Globus pallidus (tissue), 1 donor: Measurements from ENCODE around the gene SPOP.
"Not testable (repeated sequence)": the region's sequence is repeated elsewhere in the genome, so short reads cannot be mapped to it uniquely, and the experiment has no call there.

Source experiments
- DNase-seq: peaks from one replicate; pipeline ENCODE4 v3.0.0-alpha.2; 2015; ENCODE audit warnings: low spot score

The SPOP gene

DNA sequence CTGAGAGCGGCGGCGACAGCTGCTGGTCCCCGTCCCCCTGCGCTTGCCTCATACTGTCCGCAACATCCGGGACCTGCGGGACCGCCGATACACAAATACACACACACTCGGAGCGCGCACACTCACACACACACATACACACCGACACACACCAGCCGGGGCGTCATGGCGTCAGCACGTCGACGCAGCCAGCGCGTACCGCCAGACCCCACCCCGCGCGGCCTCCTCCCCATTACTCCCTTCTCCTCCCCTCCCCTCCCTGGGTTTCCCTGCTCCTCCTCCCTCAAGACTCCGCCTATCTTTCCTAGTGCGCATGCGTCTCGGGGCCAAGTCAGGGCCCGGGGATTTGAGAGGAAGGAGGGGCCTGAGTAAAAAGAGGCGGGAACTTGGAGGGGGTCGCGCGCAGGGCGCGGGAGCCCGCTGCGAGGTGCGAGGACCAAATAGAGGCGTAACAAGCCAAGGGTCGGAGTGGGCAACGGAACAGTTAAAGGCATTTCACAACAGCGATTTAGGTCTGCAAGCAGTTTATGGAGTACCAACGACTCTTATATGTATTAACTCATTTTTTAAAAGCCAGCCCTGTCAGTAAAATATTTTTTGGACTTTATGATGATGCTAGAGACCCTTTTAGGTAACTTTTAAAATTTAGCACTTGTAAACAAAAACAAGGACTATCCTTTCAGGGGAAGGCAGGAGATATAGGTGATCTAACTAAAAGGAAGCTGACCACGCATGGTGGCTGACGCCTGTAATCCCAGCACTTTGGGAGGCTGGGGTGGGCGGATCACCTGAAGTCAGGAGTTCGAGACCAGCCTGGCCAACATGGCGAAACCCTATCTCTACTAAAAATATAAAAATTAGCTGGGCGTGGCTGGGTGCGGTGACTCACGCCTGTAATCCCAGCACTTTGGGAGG lies at the start of gene SPOP:
SPOP (minus strand) TSS at position 165 of the 915 bp plus-strand sequence. CDS start 55,287 bp downstream, outside the sequence.
- peak; percentile 99 for DNase-seq

DNA sequence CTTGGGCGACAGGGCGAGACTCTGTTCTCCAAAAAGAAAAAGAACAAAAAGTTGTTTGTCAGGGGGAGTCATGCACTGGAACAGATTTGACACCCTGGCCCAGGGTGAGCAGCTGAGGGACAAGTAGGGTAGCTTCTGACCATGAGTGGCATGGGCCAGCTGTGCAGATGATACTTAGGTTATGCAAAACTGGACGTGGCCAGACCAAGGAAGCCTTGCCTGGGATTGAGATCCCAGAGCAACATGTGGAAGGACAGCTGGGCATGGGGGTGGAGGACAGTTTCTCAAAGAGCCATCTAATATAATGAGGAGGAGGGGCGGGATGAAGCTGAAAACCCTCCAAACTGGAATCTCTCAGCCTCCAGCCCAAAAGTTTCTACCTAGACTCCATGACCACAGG lies 49.5 kb upstream of the SPOP start:
- DNase-seq: no peak

DNA sequence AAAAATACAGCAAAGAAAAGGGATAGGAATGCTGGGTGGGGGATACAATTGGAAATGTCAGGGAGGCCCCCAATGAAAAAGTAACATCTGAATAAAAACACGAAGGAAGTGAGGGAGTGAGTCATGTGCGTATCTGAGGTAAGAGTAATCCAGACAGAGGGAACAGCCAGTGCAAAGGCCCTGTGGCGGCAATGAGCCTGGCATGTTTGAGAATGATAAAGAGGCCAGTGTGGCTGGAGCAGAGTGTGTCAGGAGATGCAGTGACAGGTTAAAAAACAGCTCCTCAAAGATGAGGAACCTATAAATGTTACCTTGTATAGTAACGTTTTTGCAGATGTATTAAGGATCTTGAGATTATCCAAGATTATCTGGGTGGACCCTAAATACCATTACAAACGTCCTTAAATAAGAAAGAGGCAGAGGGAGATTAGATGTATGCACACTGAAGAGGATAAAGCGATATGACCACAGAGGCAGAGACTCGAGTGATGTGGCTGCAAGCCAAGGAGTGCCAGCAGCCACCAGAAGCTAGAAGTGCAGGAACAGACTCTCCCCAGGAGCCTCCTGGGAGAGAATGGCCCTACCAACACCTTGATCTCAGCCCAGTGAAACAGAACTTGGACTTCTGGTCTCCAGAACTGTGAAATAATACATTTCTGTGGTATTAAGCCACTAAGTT lies 47.7 kb upstream of the SPOP start:
- DNase-seq: no peak

DNA sequence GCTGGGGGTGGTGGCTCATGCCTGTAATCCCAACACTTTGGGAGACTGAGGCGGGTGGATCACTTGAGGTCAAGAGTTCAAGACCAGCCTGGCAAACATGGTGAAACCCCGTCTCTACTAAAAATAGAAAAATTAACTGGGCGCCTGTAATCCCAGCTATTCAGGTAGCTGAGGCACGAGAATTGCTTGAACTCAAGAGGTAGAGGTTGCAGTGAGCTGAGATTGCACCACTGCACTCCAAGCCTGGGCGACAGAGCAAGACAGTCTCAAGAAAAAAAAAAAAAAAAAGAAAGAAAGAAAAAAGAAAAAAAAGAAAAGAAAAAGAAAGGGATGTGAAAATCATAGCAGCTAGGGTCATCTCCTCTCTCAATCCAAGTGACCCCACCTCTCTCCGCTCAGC lies 46.7 kb upstream of the SPOP start:
- not testable (repeated sequence) for DNase-seq

DNA sequence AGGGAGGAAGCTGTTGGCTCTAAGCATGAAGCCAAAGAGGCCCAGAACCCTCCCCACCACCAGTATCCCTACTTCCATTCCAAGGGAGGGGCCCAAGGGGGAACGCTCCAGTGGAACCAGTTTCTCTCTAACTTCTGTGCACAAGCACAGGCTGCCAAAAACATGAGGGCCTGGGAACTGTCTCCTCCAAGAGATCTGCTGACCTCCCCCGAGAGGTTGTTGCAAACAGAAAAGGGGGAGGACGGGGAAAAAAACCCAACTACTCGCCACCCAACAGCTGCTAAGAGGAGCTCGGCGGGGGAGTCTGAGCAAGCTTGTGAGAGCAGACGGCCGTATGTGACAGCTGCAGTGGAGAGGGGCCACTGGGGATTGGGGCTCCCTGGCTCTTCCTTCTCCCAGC lies 45.5 kb upstream of the SPOP start:
- DNase-seq: no peak

DNA sequence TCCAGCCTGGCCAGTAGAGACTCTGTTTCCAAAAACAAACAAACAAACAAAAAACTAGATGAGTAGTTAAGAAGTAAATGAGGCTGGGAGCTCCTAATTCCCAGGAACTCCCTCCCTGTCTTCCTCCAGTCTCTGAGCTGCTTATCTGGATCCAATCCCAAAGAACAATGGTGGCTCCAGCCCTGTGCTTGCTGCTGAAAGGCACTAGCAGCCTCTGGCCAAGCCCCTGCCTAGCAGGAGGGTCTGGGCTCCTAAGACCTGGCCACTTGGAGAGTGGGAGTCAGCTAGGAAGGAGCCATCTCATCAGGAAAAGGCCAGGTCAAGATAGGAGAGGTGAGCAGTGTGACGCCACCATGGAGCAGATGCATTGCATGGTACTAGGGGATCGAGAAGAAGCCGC lies 44.2 kb upstream of the SPOP start:
- no peak for DNase-seq

DNA sequence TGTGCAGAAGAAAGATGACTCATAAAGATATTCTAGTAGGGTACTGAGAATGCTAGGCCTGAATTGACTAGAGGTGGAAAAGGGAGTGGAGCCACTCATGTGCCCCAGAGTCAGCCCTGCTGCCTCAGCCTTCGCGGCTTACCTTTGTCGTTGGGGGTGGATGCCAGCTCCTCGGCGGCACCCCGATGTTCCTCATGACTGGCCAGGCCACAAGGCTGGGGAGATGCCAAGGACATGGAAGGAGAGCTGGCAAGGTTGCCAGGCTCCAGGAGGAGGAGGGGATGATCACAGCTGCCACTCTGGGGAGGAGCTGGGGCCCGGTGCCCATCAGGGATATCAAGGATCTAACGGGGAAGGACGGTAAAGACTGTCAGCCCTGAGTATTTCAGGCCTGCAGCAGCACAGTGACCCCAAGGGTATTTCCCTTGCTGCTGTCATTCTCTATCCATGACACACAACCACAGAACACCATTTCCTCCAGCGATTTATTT lies 39.5 kb upstream of the SPOP start:
- no peak for DNase-seq

DNA sequence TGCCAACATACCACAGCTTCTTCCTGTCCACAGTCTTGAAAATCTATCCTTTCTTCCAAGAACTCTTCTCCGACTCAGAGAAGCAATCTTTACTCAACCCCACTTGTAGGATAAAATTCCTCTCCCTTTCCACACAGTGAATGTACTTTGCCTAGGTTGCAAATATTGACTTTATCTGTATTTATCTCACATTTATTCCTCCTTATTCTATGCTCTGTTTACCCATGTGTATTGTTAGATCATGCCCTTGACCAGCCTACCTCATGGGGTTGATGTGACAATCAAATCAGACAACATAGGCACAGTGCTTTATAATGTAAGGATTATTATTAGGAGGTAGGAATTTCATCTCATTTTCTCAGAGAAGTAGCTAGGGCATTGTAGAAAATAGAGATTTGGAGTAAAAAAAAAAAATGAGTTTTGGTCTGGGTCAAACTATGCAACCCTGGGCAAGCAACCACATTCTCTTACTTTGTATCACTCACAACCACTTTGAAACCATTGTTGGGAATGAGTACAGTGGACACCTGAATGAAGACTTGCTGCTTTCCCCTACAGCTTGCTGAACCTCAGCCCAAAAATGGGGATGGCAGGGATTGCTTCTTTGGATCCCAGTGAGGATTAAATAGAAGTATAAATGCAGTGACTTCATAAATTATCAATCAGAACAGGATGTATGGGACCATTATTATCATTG lies 38.9 kb upstream of the SPOP start:
- DNase-seq: no peak

DNA sequence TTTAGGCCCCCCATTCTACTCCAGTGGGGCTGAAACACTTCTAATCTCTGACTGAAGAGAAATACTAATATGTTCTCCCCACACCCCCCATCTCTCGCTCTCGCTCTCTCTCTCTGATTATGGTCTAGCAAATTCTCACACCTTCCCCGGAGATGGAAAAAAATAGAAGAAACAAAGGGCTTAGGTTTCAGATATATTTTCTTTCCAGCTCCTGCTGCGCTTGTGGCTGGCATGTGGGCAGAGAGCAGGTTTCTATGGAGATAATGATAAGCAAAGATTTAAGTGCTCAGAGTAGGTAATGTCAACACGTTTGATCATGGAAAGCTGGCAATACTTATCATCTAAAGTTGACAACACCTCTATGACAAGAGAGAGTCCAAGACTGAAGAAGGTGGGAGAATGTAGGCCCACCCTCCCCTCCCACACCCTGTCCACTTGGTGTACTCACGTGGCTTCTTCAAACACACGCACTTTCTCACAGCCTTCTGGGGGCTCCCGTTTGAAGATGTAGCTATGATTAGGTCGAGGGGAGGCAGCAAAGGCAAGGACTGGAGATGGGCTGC lies 37.9 kb upstream of the SPOP start:
- DNase-seq: no peak

DNA sequence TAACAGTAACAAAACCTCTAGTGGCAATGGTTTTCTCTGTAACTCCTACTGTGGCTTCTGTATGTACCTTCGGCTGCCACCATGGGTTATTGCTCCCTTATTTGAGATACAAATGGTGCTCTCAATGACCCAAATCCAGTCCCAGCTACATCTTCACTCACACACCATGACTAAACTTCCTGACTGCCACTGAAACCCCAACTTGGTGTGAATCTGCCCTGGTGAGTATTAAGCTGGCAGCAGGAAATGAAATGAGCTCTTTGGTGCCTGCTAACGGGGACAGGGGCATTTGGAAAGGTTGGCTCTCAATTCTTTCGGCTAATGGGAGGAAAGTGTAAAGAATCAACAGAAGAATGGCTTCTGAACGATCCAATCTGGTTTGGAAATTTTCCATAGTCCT lies 37.3 kb upstream of the SPOP start:
- DNase-seq: no peak

DNA sequence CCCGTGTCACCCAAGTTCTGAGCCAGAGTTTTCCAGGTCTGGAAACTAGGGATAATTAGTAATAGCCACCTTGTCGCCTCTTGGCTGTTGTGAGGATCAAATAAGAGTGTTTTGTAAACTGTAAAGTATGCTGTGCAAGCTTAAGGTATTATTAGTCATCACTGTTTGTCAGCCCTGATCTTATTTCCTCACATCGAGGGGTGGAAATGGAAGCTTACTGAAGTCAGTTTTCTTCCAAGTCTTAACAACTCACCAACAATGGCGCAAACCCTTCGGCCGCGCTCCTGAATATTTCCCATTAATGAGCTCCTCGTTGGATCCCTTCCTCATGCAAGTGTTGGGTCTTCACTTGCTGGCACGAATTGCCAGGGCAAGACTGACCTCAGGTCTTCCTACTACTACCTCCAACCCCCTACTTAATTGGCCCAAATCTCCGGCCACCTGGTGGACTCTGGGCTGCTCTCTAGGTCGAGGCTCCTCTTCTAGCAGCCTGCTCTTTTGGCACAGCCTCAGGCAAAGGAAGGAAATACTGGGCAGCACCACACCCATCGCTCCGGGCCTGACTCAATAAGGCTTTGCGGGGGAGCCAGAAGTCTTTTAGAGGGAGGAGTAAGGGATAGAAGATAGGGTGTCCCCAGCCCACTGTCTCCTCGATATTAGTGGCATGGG lies 30.8 kb upstream of the SPOP start:
- no peak for DNase-seq

DNA sequence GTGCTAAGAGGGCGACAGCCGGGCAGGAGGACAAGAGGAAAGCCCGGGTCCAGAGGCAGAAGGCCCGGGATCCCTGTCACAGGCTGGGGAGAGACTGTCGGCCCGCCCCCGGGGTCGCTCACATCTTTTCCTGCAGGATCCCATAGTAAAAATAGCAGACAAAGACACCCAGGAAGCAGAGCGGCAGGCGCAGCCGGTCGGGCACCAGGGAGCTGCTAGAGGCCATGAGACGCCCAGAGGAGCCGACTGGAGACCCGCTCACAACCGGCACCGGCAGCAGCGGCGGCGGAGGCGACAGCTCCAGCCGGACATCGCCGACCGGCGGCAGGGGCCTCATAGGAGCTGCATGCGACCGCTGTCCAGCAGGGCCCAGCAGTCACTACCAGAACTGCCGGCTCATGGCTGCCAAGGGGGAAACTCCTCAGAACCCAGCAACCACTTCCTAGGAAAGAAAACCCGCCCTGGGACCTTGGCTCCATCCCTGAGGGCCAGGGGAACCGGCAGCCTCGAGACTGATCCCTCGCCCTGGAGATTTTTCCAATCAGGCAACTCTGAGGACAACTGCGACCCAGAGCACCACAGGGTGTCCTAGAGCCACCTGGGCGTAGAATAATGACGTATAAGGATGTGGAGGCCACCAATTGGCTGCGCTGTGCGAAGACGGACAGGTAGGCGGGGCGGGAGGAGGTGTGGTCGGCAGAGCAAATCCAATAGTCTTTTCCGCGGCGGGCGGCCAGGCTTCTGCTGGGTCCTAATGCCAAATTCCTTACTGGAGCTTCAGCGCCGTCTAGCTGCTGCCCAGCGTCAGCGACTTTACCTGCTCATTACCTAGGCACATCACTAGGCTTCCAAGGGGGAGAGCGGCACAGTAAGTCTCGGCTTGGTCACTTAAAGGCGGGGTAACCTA lies 30.0 kb upstream of the SPOP start, which contains the start of gene SLC35B1:
SLC35B1 (minus strand) TSS at position 357 of the 907 bp plus-strand sequence; CDS start at position 226, 131 bp downstream.
- DNase-seq: peak; percentile 98

DNA sequence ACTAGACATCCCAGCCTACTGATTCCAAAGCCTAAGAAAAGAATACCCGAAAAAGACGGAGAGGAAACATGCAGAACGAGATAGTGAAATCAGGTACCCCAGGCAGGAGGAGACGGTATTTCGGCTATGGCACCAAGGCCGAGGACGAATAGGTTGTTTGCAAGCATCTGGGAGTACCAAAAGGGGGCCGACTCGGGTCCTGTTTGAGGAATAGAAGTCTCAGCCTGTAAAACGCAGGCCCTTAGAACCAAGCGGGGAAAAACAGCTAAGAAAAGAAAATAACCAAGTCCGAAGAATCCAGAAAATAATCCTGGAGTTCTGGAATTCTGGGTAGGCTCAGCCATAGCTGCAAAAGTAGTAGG lies 29.3 kb upstream of the SPOP start:
- no peak for DNase-seq

DNA sequence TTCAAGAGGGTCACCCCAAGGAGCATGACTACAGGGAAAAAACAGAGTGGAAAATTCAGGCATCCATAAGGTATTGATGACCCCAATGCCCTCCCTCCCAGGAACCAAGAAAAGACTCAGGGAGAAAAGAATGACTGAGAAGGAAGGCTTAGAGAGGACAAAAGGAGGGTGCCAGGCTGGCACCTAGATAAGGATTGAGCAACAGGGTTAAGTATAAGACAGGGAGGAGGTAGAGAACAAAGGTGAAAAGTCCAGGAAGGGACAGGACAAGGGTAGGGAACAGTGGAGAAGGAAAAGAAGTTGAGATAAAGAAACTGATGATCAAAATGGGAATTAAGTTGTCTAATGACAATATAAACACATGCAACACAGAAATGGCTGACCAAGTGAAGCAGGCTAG lies 27.4 kb upstream of the SPOP start:
- no peak for DNase-seq

DNA sequence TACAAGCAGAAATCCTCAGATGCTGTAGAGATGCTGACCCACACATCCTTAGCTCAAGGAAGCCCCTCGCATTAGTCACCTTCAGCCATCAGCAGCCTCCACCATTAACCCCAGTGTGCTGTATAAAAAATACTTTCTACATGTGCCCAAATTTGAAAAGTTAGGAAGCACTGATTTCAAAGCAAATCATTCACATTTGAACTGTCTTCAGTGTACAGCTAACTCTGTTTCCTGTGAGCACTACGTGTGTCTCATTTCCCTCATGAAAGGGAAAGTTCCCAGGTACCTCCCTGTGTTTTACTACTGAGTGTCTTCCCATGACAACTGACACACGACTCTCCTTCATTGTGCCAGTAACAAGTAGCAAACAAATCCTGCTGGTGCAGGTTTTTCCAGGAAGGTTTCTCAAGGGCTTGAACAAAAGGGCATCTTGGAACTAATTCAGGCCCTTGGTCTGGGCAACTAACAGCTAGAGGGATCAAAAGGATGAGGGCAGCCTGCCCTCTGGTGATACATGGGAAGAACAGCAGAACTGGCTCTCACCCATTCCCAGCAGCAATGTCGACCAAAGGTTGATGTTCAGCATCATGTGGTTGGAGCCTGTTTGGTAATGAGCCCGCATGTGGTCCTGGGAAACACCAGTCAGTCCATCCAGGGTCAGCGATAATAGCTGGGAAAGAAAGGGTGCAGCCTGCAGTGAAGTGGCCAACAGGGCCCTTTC lies 25.8 kb upstream of the SPOP start:
- DNase-seq: no peak

DNA sequence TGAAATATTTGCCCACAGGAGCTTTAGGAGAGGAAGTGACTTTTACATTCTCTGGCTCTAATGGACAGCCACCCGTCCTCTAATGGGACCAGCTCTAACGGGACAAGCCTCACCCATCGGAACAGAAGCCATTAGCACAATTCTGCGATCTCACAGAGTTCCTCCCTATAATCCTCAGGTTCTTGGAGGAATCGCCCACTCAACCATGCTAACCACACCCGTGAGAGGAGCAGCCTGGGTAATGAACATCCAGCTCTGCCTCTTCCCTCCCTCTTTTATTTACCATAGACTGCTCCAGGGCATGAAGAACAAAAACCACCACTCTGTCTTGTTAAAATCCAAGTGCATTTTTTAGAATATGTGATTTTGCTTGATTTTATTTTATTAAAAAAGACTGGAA lies 23.1 kb upstream of the SPOP start:
- no peak for DNase-seq

DNA sequence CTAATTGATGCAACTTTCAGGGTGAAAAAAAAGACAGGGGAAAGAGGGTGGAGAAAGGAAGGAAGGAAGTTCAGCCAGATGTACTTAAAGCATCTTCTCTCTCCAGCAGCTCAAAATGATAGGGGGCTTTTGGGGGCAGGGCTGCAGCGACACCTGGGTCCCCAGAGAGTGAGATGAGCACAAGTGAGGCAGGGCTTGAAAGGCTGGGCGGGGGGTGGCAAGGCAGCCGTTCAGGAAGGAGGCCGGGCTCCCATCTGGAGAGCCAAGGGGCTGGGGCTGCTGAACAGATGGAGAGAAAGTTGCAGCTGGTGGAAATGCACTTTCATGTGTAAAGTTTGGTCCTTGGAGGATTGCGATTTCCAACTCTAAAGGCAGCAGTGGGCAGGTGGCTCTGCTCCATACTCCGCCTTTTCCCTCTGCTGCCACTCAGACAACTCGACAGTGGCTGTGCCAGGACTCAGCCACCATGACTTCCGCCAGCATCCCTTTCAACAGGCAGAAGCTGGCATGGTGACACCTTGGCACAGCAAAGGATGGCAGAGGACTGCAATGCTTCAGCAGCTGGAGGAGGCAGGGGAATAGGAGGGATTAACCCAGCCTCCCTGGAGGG lies 22.2 kb upstream of the SPOP start:
- no peak for DNase-seq

DNA sequence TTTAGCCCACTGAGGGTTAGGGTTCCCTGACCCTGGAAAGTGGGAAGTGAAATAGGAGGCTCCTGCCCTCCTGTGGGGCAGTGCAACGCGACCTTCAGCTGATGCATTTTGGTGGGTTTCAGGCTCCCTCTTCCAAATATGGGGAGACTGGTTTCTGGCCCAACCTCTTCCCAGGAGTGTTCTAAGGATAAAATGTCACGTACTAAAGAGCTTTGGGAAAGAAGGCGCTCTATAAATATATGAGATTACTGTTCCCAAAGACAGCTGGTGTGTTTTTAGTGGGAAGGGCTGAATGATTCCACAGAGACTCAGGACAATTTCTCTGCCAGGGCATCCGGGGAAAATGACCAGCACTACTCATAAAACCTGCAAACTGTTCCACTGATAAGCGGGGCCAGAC lies 20.1 kb upstream of the SPOP start:
- DNase-seq: no peak

DNA sequence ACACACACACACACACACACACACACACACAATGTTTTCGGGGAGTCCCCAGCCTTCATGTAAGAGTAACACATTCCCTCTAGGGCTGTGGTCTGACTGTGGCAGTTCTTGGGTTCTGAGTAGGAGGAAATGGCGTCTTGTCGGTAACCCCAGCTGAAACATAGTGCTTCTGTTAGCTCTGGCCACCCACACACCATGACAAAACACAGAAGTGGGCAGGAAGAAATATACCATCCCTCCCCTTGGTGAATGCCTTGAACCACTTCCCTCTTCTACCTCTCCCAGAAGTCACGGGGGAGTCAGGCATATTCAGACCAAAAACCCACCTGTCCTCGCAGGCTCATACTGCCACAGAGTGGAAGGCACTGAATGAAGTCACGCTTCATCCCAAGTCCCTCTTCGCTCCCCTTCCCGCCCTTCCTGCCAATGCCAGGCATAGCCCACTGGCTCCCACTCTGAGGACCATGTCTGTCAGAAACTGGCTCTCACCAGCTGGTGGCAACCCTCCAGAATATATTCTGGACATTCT lies 18.4 kb upstream of the SPOP start:
- no peak for DNase-seq
